Neural cell (in vitro differentiated cells): ENCODE data around the gene ABHD17A. TPM values are rescaled to one million over a fixed set of nuclear protein-coding genes. Genes with fewer than 3 reads are reported as not detected.

Experiments used
- H2AFZ ChIP-seq: fragments of 200-600, 300-800 bp; sonication (generic), shearing (Covaris generic); 2 replicates; pipeline ENCODE4 v1.6.0; 2014; ENCODE audit warnings: low read depth, mild to moderate bottlenecking, antibody characterized with exemption, low read length, moderate library complexity
- H3F3A ChIP-seq: fragments of 200-600 bp; shearing (Covaris generic); 2 replicates; pipeline ENCODE4 v1.6.1; 2016; ENCODE audit warnings: mild to moderate bottlenecking, moderate library complexity, mixed read lengths, antibody characterized with exemption, low read length; ENCODE audit not compliant: insufficient read depth, poor library complexity, severe bottlenecking
- H3K27ac ChIP-seq: fragments of 200-600, 300-800 bp; sonication (generic), shearing (Covaris generic); 2 replicates; pipeline ENCODE4 v1.5.1; 2014; ENCODE audit warnings: mild to moderate bottlenecking, low read length, moderate library complexity
- H3K27me3 ChIP-seq: fragments of 300-800, 200-600 bp; sonication (generic), shearing (Covaris generic); 2 replicates; pipeline ENCODE4 v1.6.0; 2014; ENCODE audit warnings: mild to moderate bottlenecking, low read depth, low read length, moderate library complexity; ENCODE audit not compliant: insufficient read depth
- H3K36me3 ChIP-seq: fragments of 300-800, 200-600 bp; sonication (generic), shearing (Covaris generic); 2 replicates; pipeline ENCODE4 v1.5.1; 2014; ENCODE audit warnings: mild to moderate bottlenecking, antibody characterized with exemption, low read length, moderate library complexity; ENCODE audit not compliant: insufficient read depth
- H3K4me2 ChIP-seq: fragments of 300-800, 200-600 bp; sonication (generic), shearing (Covaris generic); 2 replicates; pipeline ENCODE4 v1.6.0; 2014; ENCODE audit warnings: mild to moderate bottlenecking, low read length
- H3K4me3 ChIP-seq: fragments of 300-800, 200-600 bp; sonication (generic), shearing (Covaris generic); 2 replicates; pipeline ENCODE4 v1.5.1; 2014; ENCODE audit warnings: mild to moderate bottlenecking, low read length, moderate library complexity
- H3K79me2 ChIP-seq: fragments of 200-600 bp; shearing (Covaris generic); replicated peaks from 2 replicates; pipeline ENCODE4 v1.6.0; 2014; ENCODE audit warnings: mild to moderate bottlenecking, low read length, moderate library complexity; ENCODE audit not compliant: insufficient read depth
- H3K9ac ChIP-seq: fragments of 300-800, 200-600 bp; sonication (generic), shearing (Covaris generic); 2 replicates; pipeline ENCODE4 v1.6.1; 2016; ENCODE audit warnings: mild to moderate bottlenecking, low read length, mixed read lengths
- H3K9me2 ChIP-seq: fragments of 200-600 bp; shearing (Covaris generic); 2 replicates; pipeline ENCODE4 v1.6.1; 2016; ENCODE audit warnings: mild to moderate bottlenecking, low read length, mixed read lengths; ENCODE audit not compliant: insufficient read depth
- H3K9me3 ChIP-seq: fragments of 200-600, 300-800 bp; sonication (generic), shearing (Covaris generic); 2 replicates; pipeline ENCODE4 v1.6.1; 2016; ENCODE audit warnings: mild to moderate bottlenecking, mixed run types, low read length, moderate library complexity, mixed read lengths
- H4K20me1 ChIP-seq: fragments of 200-600 bp; shearing (Covaris generic); 2 replicates; pipeline ENCODE4 v1.6.1; 2016; ENCODE audit warnings: mild to moderate bottlenecking, mixed run types; ENCODE audit not compliant: insufficient read depth
- EP300 ChIP-seq: fragments of 450-650 bp; conservative IDR thresholded peaks from 2 replicates; pipeline ENCODE4 v1.6.1; 2014; ENCODE audit warnings: antibody characterized with exemption, mild to moderate bottlenecking, moderate library complexity; ENCODE audit not compliant: poor library complexity, severe bottlenecking
- EZH2 ChIP-seq: fragments of 200-600, 300-800 bp; shearing (Covaris generic), sonication (generic); IDR thresholded peaks from 2 replicates; pipeline ENCODE4 v1.6.1; 2014; ENCODE audit warnings: antibody characterized with exemption, low read length, borderline replicate concordance, mild to moderate bottlenecking; ENCODE audit not compliant: insufficient read depth, poor library complexity, severe bottlenecking
- MXI1 ChIP-seq: fragments of 450-650 bp; conservative IDR thresholded peaks from 2 replicates; pipeline ENCODE4 v1.6.1; 2014; ENCODE audit warnings: antibody characterized with exemption, mild to moderate bottlenecking; ENCODE audit not compliant: poor library complexity, severe bottlenecking
- POLR2AphosphoS5 ChIP-seq: IDR thresholded peaks from 2 replicates; pipeline ENCODE4 v1.6.1; 2012
- RAD21 ChIP-seq: fragments of 450-650 bp; conservative IDR thresholded peaks from 2 replicates; pipeline ENCODE4 v1.6.1; 2014; ENCODE audit warnings: antibody characterized with exemption, mild to moderate bottlenecking, moderate library complexity
- SMC3 ChIP-seq: fragments of 450-650 bp; conservative IDR thresholded peaks from 2 replicates; pipeline ENCODE4 v1.6.1; 2014; ENCODE audit warnings: antibody characterized with exemption, mild to moderate bottlenecking, moderate library complexity; ENCODE audit not compliant: poor library complexity
- TAF1 ChIP-seq: IDR thresholded peaks from 2 replicates; pipeline ENCODE4 v1.6.1; 2012; ENCODE audit warnings: low read depth
- polyA plus RNA-seq: library from polyadenylated mRNA; depleted of rRNA; stranded (reverse); fragments of >200 nt; gene quantifications from 2 replicates; pipeline ENCODE4 v1.2.3, GENCODE V29; 2014
- TF ChIP-seq, protein P1 (sequence below): fragments of 450-650 bp; IDR thresholded peaks from 2 replicates; pipeline ENCODE4 v1.5.1; 2014; ENCODE audit warnings: antibody characterized with exemption, mild to moderate bottlenecking, moderate library complexity; ENCODE audit not compliant: poor library complexity, severe bottlenecking
- TF ChIP-seq, protein P2 (sequence below): IDR thresholded peaks from 2 replicates; pipeline ENCODE4 v1.6.1; 2012; ENCODE audit warnings: borderline replicate concordance

The ABHD17A gene
- polyA plus RNA-seq, 1 donor from 2014 or later, result 116 TPM

DNA sequence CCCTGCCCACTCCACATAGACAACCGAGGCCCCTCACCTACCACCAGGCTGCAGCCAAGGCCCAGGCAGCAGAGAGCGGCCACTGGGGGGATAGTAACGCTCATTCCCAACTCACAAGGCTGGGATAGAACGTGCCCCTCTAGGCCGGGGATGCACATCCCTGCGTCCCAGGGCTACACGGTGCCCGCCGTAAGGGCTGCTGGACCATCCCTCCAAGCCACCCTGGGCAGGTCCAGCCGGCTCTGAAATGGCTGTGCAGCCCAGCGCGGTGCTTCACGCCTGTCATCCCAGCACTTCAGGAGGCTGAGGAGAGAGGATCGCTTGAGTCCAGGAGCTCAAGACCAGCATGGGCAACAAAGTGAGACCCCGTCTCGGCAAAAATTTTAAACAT is 40.2 kb downstream of the ABHD17A start:
- Histone ChIP-seq H3K9me3 (no peaks in the 10 kb centered on the region), H2AFZ (no peak overlapping the region), H3K27me3 (no peaks in the 10 kb centered on the region), H3K9me2 (no peaks in the 10 kb centered on the region), H3K9ac (no peak overlapping the region), H3K36me3 (no peaks in the 10 kb centered on the region), H4K20me1 (no peaks in the 10 kb centered on the region), H3K79me2 (peaks cover 32% of the 10 kb centered on the region), H3K27ac (no peak overlapping the region), H3F3A (no peaks in the 10 kb centered on the region), H3K4me2 (no peak overlapping the region), H3K4me3 (no peak overlapping the region)
- no peak for TF ChIP-seq SMC3
- TF ChIP-seq RAD21, result no peak
- no peak for TF ChIP-seq POLR2AphosphoS5
- TF ChIP-seq MXI1, result no peak
- no peak for TF ChIP-seq TAF1
- TF ChIP-seq, protein P1, sequence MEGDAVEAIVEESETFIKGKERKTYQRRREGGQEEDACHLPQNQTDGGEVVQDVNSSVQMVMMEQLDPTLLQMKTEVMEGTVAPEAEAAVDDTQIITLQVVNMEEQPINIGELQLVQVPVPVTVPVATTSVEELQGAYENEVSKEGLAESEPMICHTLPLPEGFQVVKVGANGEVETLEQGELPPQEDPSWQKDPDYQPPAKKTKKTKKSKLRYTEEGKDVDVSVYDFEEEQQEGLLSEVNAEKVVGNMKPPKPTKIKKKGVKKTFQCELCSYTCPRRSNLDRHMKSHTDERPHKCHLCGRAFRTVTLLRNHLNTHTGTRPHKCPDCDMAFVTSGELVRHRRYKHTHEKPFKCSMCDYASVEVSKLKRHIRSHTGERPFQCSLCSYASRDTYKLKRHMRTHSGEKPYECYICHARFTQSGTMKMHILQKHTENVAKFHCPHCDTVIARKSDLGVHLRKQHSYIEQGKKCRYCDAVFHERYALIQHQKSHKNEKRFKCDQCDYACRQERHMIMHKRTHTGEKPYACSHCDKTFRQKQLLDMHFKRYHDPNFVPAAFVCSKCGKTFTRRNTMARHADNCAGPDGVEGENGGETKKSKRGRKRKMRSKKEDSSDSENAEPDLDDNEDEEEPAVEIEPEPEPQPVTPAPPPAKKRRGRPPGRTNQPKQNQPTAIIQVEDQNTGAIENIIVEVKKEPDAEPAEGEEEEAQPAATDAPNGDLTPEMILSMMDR, result no peak
- no peak for TF ChIP-seq EZH2
- no peak for TF ChIP-seq EP300
- TF ChIP-seq, protein P2, sequence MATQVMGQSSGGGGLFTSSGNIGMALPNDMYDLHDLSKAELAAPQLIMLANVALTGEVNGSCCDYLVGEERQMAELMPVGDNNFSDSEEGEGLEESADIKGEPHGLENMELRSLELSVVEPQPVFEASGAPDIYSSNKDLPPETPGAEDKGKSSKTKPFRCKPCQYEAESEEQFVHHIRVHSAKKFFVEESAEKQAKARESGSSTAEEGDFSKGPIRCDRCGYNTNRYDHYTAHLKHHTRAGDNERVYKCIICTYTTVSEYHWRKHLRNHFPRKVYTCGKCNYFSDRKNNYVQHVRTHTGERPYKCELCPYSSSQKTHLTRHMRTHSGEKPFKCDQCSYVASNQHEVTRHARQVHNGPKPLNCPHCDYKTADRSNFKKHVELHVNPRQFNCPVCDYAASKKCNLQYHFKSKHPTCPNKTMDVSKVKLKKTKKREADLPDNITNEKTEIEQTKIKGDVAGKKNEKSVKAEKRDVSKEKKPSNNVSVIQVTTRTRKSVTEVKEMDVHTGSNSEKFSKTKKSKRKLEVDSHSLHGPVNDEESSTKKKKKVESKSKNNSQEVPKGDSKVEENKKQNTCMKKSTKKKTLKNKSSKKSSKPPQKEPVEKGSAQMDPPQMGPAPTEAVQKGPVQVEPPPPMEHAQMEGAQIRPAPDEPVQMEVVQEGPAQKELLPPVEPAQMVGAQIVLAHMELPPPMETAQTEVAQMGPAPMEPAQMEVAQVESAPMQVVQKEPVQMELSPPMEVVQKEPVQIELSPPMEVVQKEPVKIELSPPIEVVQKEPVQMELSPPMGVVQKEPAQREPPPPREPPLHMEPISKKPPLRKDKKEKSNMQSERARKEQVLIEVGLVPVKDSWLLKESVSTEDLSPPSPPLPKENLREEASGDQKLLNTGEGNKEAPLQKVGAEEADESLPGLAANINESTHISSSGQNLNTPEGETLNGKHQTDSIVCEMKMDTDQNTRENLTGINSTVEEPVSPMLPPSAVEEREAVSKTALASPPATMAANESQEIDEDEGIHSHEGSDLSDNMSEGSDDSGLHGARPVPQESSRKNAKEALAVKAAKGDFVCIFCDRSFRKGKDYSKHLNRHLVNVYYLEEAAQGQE, result no peak

DNA sequence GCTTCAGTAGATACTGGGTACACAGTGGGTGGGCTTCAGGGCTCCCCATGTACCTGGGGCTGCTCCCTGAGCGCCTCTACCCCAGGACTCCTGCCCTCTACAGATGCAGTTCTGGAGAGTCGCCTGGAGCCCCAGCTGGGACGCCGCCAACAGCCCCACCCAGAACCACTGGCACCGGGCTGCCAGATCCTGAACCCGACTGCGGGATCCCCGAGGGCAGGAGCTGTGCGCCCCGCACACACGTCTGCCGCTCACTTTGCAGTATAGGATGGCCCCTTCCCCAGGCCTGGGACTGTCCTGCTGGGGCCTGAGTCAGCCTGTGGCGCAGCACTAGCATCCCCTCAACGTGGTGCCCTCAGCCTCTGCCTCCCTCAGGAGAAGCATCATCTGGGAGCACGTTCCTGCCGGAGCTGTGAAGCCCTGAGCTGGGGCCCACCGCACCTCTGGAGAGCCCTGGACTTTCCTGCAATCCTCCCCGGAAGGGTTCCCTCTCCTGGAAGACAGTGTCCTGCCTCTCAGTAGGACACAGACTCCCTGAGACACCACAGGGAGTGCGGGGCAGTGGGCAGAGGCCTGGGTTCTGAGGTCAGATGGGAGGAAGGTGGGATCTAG is 40.7 kb downstream of the ABHD17A start:
- Histone ChIP-seq H3K4me2 (no peak overlapping the region), H3K79me2 (peaks cover 32% of the 10 kb centered on the region), H4K20me1 (no peaks in the 10 kb centered on the region), H3K9me3 (no peaks in the 10 kb centered on the region), H3F3A (no peaks in the 10 kb centered on the region), H3K36me3 (no peaks in the 10 kb centered on the region), H2AFZ (no peak overlapping the region), H3K4me3 (no peak overlapping the region), H3K9me2 (no peaks in the 10 kb centered on the region), H3K9ac (no peak overlapping the region), H3K27ac (no peak overlapping the region), H3K27me3 (no peaks in the 10 kb centered on the region)
- TF ChIP-seq, protein P2, result no peak
- TF ChIP-seq SMC3 (no peak), EP300 (no peak), TAF1 (no peak), EZH2 (no peak), RAD21 (no peak), POLR2AphosphoS5 (no peak), MXI1 (no peak)
- TF ChIP-seq, protein P1, result no peak
